Right lobe of liver (tissue), 6 donors: ENCODE data around the gene SDR42E2. TPM values are rescaled to one million over a fixed set of nuclear protein-coding genes. Genes with fewer than 3 reads are reported as not detected.

ENCODE experiments used
- ATAC-seq, 4 donors: fragments of 200-7000 bp; cut with Tn5 transposase; one replicate each; pipeline ENCODE4 v1.9.1; 2020; ENCODE audit warnings: mild to moderate bottlenecking in 4 of 4, moderate library complexity in 4 of 4
- DNase-seq, 3 donors: peaks; one replicate each; pipeline ENCODE4 v3.0.0-alpha.2; 2020
- H3K27ac ChIP-seq, 3 donors: fragments of 200-600 bp; one replicate each; pipeline ENCODE4 v1.8.0; 2022
- H3K27me3 ChIP-seq, 2 donors: fragments of 200-600 bp; one replicate each; pipeline ENCODE4 v1.8.0; 2022
- H3K36me3 ChIP-seq, 4 donors: fragments of 200-600 bp; sonication (generic) in 1 of 4; one replicate each; pipeline versions ENCODE4 v1.5.1 to v1.8.0; 2017 to 2022; ENCODE audit warnings: control low read depth in 1 of 4
- H3K4me1 ChIP-seq, 4 donors: fragments of 200-600 bp; sonication (generic) in 1 of 4; one replicate each; pipeline versions ENCODE4 v1.5.1 to v1.8.0; 2017 to 2022; ENCODE audit warnings: control low read depth in 1 of 4
- H3K4me3 ChIP-seq, 3 donors: fragments of 200-600 bp; one replicate each; pipeline ENCODE4 v1.8.0; 2022
- H3K9me3 ChIP-seq, 4 donors: fragments of 200-600 bp; sonication (generic) in 1 of 4; one replicate each; pipeline versions ENCODE4 v1.5.1 to v1.8.0; 2017 to 2022; ENCODE audit warnings: control low read depth in 1 of 4
- CTCF ChIP-seq, 4 donors: fragments of 200-600 bp in 3 of 4; fragments of 450-650 bp in 1 of 4; IDR thresholded peaks; one replicate each; pipeline versions ENCODE4 v1.5.1 to v1.8.0; 2016 to 2022; ENCODE audit warnings: antibody characterized with exemption in 4 of 4, mild to moderate bottlenecking in 2 of 4
- POLR2A ChIP-seq: fragments of 450-650 bp; IDR thresholded peaks from one replicate; pipeline ENCODE4 v1.6.1; 2017; ENCODE audit warnings: antibody characterized with exemption, mild to moderate bottlenecking
- WGBS: methylation state at CpG from one replicate; pipeline ENCODE4 v1.1.6; 2018; ENCODE audit warnings: low coverage, low lambda C conversion rate; ENCODE audit not compliant: insufficient coverage; ENCODE audit errors: missing lambda C conversion rate; 5-methylcytosine and 5-hydroxymethylcytosine counted together
- intact Hi-C, 2 donors: fragments of 100-400 bp; cut with DNase I; formaldehyde crosslinking; loops; one replicate each; pipeline versions ENCODE4 v1.11.2 to v1.14.1; 2022
- total RNA-seq, 6 experiments: library from RNA; depleted of rRNA in 2 of 6; stranded (reverse); fragments of >200 nt in 2 of 6; fragmentation: NEBNext Ultra II Directional in 3 of 6; extraction: Animal tissue kit (Norgen Biotek cat#: 25700) in 3 of 6; gene quantifications; one replicate each; pipeline versions ENCODE4 v1.1.0 to v1.2.4, GENCODE V29; 2016 to 2023
- donor health status: DM: no; HTN: yes; CAD: no.
- donor health status: DM: no; HTN: no; CAD: no.
- donor health status: DM: no; HTN: no; CAD: no.
- donor health status: DM: no; HTN: yes; CAD: no.
- donor health status: DM: no; HTN: yes; CAD: no.

SDR42E2 gene
- total RNA-seq, 6 experiments from 2014 or later: not detected

- Histone ChIP-seq H3K36me3 (no peaks in the 10 kb centered on the region), H3K4me1 (peaks cover 0 to 7% (median 0%) of the 10 kb centered on the region in 4 donors), H3K4me3 (no peak overlapping the region), H3K27me3 (no peaks in the 10 kb centered on the region), H3K9me3 (no peaks in the 10 kb centered on the region), H3K27ac (no peak overlapping the region)
- WGBS: 67% methylated on average over 7 of the region's 11 CpGs
- no peak for DNase-seq
- intact Hi-C loops: loop anchor here in 1 of 2 donors (10.0 kb wide), 1 partner anchor 179 kb away; the partner anchor contains the start of genes MOSMO and PDZD9
- no peak for ATAC-seq
- no peak for TF ChIP-seq POLR2A
- no peak for TF ChIP-seq CTCF (IDR thresholded peaks at IDR 0.05)
Measured at GRCh38 chr16:22183901-22184614, 21.8 kb downstream of the SDR42E2 start.

GRCh38 chr16:22184615-22184968, 22.3 kb downstream of the SDR42E2 start:
- no peaks in the 10 kb centered on the region for H3K9me3 ChIP-seq
- TF ChIP-seq CTCF (IDR thresholded peaks at IDR 0.05): no peak
- no peak for TF ChIP-seq POLR2A
- no peaks in the 10 kb centered on the region for H3K36me3 ChIP-seq
- no peak overlapping the region for H3K4me3 ChIP-seq
- peaks cover 0 to 13% (median 2%) of the 10 kb centered on the region in 4 donors for H3K4me1 ChIP-seq
- intact Hi-C loops: loop anchor here in 1 of 2 donors (10.0 kb wide), 1 partner anchor 180 kb away; the partner anchor contains the start of genes MOSMO and PDZD9
- no peak overlapping the region for H3K27ac ChIP-seq
- ATAC-seq: no peak
- no peaks in the 10 kb centered on the region for H3K27me3 ChIP-seq
- DNase-seq: no peak
- WGBS: no CpG with 5 or more reads among the region's 6 CpGs

- Histone ChIP-seq H3K27me3 (no peaks in the 10 kb centered on the region), H3K36me3 (no peaks in the 10 kb centered on the region), H3K4me1 (peaks cover 0 to 15% (median 3%) of the 10 kb centered on the region in 4 donors), H3K4me3 (no peak overlapping the region), H3K27ac (no peak overlapping the region), H3K9me3 (no peaks in the 10 kb centered on the region)
- TF ChIP-seq CTCF (IDR thresholded peaks at IDR 0.05): no peak
- no peak for TF ChIP-seq POLR2A
- ATAC-seq (no peak), DNase-seq (no peak)
- no CpG with 5 or more reads among the region's 3 CpGs for WGBS
- intact Hi-C loops: loop anchor here (5.0 to 10.0 kb wide), 2 partner anchors 179 to 182 kb away; partner anchors contain the start of genes MOSMO (in 2 of the 2) and PDZD9 (in 1 of the 2)
Measured at GRCh38 chr16:22186517-22186916, 24.2 kb downstream of the SDR42E2 start.

- intact Hi-C loops: loop anchor here (5.0 to 10.0 kb wide), 2 partner anchors 181 to 183 kb away; partner anchors contain the start of genes MOSMO (in 2 of the 2) and PDZD9 (in 1 of the 2)
- DNase-seq (no peak), ATAC-seq (no peak)
- no peaks in the 10 kb centered on the region for H3K9me3 ChIP-seq
- H3K27ac ChIP-seq: no peak overlapping the region
- H3K4me1 ChIP-seq: peaks cover 0 to 26% (median 7%) of the 10 kb centered on the region in 4 donors
- H3K27me3 ChIP-seq: no peaks in the 10 kb centered on the region
- no peak overlapping the region for H3K4me3 ChIP-seq
- no peaks in the 10 kb centered on the region for H3K36me3 ChIP-seq
- TF ChIP-seq POLR2A (no peak), CTCF (IDR thresholded peaks at IDR 0.05) (no peak)
- WGBS: 0% methylated on average over 1 of the region's 2 CpGs
Measured at GRCh38 chr16:22188267-22188594, 25.9 kb downstream of the SDR42E2 start.
